NCI-H2029 treated with DMSO at 0.1 percent for 48 hours (cell line): ENCODE measurements around the gene FBXW7.

Experiments
- DNase-seq: peaks from one replicate; lab custom pipeline; 2025; lab: John Stamatoyannopoulos, UW

The FBXW7 gene

GRCh38 chr4:152510349-152511147 is 25.3 kb downstream of the FBXW7 start:
- DNase-seq, result no peak

GRCh38 chr4:152509595-152510225 is 26.2 kb downstream of the FBXW7 start:
- DNase-seq, result no peak

GRCh38 chr4:152508818-152509217 is 27.1 kb downstream of the FBXW7 start:
- DNase-seq, result no peak

- no peak for DNase-seq
Measured at GRCh38 chr4:152508386-152508785, 27.5 kb downstream of the FBXW7 start.

GRCh38 chr4:152503653-152504290 is 32.1 kb downstream of the FBXW7 start:
- DNase-seq, result no peak

- no peak for DNase-seq
Measured at GRCh38 chr4:152501846-152502536, 33.9 kb downstream of the FBXW7 start.

GRCh38 chr4:152500800-152501434 is 35.0 kb downstream of the FBXW7 start:
- peak; percentile 43 for DNase-seq

GRCh38 chr4:152500275-152500674 is 35.6 kb downstream of the FBXW7 start:
- DNase-seq, result no peak

- no peak for DNase-seq
Measured at GRCh38 chr4:152499344-152499743, 36.5 kb downstream of the FBXW7 start.

- DNase-seq, result no peak
Measured at GRCh38 chr4:152494020-152494419, 41.9 kb downstream of the FBXW7 start.

GRCh38 chr4:152488246-152488645 is 47.6 kb downstream of the FBXW7 start:
- DNase-seq, result no peak

- no peak for DNase-seq
Measured at GRCh38 chr4:152486429-152487389, 49.2 kb downstream of the FBXW7 start.

GRCh38 chr4:152485726-152486276 is 50.1 kb downstream of the FBXW7 start:
- DNase-seq, result no peak

- DNase-seq, result no peak
Measured at GRCh38 chr4:152482211-152482610, 53.7 kb downstream of the FBXW7 start.

- no peak for DNase-seq
Measured at GRCh38 chr4:152480901-152481300, 55.0 kb downstream of the FBXW7 start.

- no peak for DNase-seq
Measured at GRCh38 chr4:152480326-152480725, 55.6 kb downstream of the FBXW7 start.

GRCh38 chr4:152479428-152480026 is 56.4 kb downstream of the FBXW7 start:
- DNase-seq, result no peak

GRCh38 chr4:152478461-152479237 is 57.2 kb downstream of the FBXW7 start:
- DNase-seq, result no peak

- DNase-seq, result no peak
Measured at GRCh38 chr4:152476796-152477195, 59.1 kb downstream of the FBXW7 start.
